ENCODE data around the gene MTMR10.
A peak's percentile ranks its signal among the peaks of the same experiment; 100 is the strongest.

Gene MTMR10

GRCh38 chr15:31013863-31014607, 22.6 kb upstream of the MTMR10 start:
- no peak for DNase-seq

- no peak for DNase-seq
These were observed 21.0 kb upstream of the MTMR10 start for GRCh38 chr15:31012455-31012854.

- no peak for DNase-seq
These were observed 18.6 kb upstream of the MTMR10 start for GRCh38 chr15:31010036-31010435.

GRCh38 chr15:31005660-31006059, 14.2 kb upstream of the MTMR10 start:
- DNase-seq = no peak

GRCh38 chr15:31004220-31004733, 12.8 kb upstream of the MTMR10 start:
- DNase-seq = no peak

GRCh38 chr15:31001702-31002101, 10.3 kb upstream of the MTMR10 start:
- DNase-seq = no peak

GRCh38 chr15:30999729-31000128, 8.3 kb upstream of the MTMR10 start:
- DNase-seq = no peak

GRCh38 chr15:30997270-30997669, 5.8 kb upstream of the MTMR10 start:
- no peak for DNase-seq

GRCh38 chr15:30992249-30992864, 929 bp upstream of the MTMR10 start:
- DNase-seq = no peak

- DNase-seq = no peak
These were observed 778 bp downstream of the MTMR10 start for GRCh38 chr15:30990446-30991254.

- no peak for DNase-seq
These were observed 1.4 kb downstream of the MTMR10 start for GRCh38 chr15:30990036-30990435.

- no peak for DNase-seq
These were observed 6.3 kb downstream of the MTMR10 start for GRCh38 chr15:30985081-30985531.

GRCh38 chr15:30984542-30984941, 6.9 kb downstream of the MTMR10 start:
- DNase-seq = no peak

GRCh38 chr15:30984118-30984517, 7.3 kb downstream of the MTMR10 start:
- DNase-seq = no peak

- DNase-seq = no peak
These were observed 12.0 kb downstream of the MTMR10 start for GRCh38 chr15:30979457-30979856.

- DNase-seq = no peak
These were observed 13.1 kb downstream of the MTMR10 start for GRCh38 chr15:30978328-30978727.

- DNase-seq = no peak
These were observed 17.3 kb downstream of the MTMR10 start for GRCh38 chr15:30974112-30974511.

GRCh38 chr15:30973379-30973778, 18.0 kb downstream of the MTMR10 start:
- no peak for DNase-seq

GRCh38 chr15:30969724-30970123, 21.7 kb downstream of the MTMR10 start:
- DNase-seq = no peak

GRCh38 chr15:30963681-30964080, 27.7 kb downstream of the MTMR10 start:
- no peak for DNase-seq

- no peak for DNase-seq
These were observed 28.8 kb downstream of the MTMR10 start for GRCh38 chr15:30962659-30963058.

GRCh38 chr15:30962079-30962478, 29.3 kb downstream of the MTMR10 start:
- DNase-seq = peak; percentile 85

GRCh38 chr15:30958219-30958618, 33.2 kb downstream of the MTMR10 start:
- DNase-seq = no peak
